ENCODE measurements around the gene LYRM4. TPM values are rescaled to one million over a fixed set of nuclear protein-coding genes. Genes with fewer than 3 reads are reported as not detected.

Gene LYRM4
- total RNA-seq, result 10 to 100 TPM; 15.8 to 22.5 TPM
- polyA plus RNA-seq, result 10 to 100 TPM; 15.2 to 23.2 TPM
- long read RNA-seq, donor 1, full-length matches to known transcripts, result 54 of 54 reads
- long read RNA-seq, donor 1, partial matches to known transcripts, result 0 of 54 reads
- long read RNA-seq, donor 1, other reads (novel, unspliced or antisense), result 0 of 54 reads
- long read RNA-seq, donor 2, full-length matches to known transcripts, result 16 of 16 reads
- long read RNA-seq, donor 2, partial matches to known transcripts, result 0 of 16 reads
- long read RNA-seq, donor 2, other reads (novel, unspliced or antisense), result 0 of 16 reads
- long read RNA-seq, donor 3, full-length matches to known transcripts, result 29 of 36 reads
- long read RNA-seq, donor 3, partial matches to known transcripts, result 7 of 36 reads
- long read RNA-seq, donor 3, other reads (novel, unspliced or antisense), result 0 of 36 reads
- long read RNA-seq, donor 4, full-length matches to known transcripts, result 29 of 29 reads
- long read RNA-seq, donor 4, partial matches to known transcripts, result 0 of 29 reads
- long read RNA-seq, donor 4, other reads (novel, unspliced or antisense), result 0 of 29 reads
- long read RNA-seq, donor 5, full-length matches to known transcripts, result 53 of 58 reads
- long read RNA-seq, donor 5, partial matches to known transcripts, result 5 of 58 reads
- long read RNA-seq, donor 5, other reads (novel, unspliced or antisense), result 0 of 58 reads

DNA sequence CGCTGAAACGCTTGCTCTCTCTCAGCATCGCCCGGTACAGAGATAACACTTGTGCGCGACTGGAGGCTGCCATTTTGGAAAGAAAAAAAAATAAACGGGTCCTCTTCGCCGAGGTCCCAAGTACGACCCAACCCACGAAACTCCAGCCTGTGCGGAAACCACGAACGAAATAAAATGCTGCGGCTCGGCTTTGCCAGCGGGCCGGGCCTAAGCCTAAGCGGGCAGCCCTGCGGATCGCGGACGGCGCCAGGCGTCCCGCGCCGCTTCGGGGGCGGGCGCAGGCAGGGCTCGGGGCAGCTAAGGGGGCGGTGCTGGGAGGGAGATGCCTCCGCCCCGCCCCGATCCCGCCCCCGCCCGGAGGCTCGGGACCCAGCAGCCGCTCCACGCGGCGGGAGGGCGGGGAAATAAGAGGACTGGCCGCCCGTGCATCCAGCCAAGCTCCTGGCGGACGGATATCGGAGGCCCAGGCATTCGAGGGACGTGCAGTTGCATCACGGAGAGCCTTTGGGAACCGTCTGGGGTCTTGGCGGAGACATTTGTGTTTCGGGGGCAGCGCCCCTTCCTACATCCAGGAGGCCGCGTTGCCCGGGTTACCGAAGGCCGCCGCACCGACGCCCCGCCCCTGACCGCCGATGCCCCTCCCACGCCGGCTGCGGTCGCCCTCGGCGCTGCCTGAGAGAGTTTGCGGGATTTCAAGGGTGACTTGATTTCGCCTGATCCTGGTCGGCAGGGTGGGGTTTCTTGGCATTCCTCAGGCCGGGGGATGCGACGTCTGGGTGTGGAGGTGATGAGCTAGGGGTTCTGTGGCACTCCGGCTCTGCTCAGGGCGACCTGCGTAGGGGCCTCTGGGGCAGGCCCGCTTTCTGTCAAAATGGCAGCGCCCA lies at the start of gene LYRM4, which contains the start of gene FARS2:
TSS of gene LYRM4 (minus strand) at position 290 of the 884 bp plus-strand sequence. CDS start at position 73, 217 bp downstream.
TSS of gene FARS2 (plus strand) at position 853 of the 884 bp plus-strand sequence.
- H3K36me3 ChIP-seq (ENCODE audit: control insufficient read depth in 4 of 4, insufficient read depth in 4 of 4, low read length in 4 of 4), result no peaks in the 10 kb centered on the region
- H3K4me1 ChIP-seq (ENCODE audit: control insufficient read depth in 5 of 5, insufficient read depth in 5 of 5, low read length in 5 of 5), result peaks cover 0 to 18% (median 4%) of the 10 kb centered on the region in 5 donors
- peak within 1 kb of the TSS; percentile 96 to 98 for H3K27ac ChIP-seq (ENCODE audit: low read depth in 1 of 2, low read length in 1 of 2)
- 0 to 1% methylated on average over 72 to 85 of the region's 85 CpGs for WGBS, 2 donors
- DNase-seq, result peak; percentile 92 to 95 (median 95)
- no peaks in the 10 kb centered on the region for H3K27me3 ChIP-seq (ENCODE audit: control insufficient read depth in 3 of 3, insufficient read depth in 3 of 3, low read length in 2 of 3)
- TF ChIP-seq, protein P1, sequence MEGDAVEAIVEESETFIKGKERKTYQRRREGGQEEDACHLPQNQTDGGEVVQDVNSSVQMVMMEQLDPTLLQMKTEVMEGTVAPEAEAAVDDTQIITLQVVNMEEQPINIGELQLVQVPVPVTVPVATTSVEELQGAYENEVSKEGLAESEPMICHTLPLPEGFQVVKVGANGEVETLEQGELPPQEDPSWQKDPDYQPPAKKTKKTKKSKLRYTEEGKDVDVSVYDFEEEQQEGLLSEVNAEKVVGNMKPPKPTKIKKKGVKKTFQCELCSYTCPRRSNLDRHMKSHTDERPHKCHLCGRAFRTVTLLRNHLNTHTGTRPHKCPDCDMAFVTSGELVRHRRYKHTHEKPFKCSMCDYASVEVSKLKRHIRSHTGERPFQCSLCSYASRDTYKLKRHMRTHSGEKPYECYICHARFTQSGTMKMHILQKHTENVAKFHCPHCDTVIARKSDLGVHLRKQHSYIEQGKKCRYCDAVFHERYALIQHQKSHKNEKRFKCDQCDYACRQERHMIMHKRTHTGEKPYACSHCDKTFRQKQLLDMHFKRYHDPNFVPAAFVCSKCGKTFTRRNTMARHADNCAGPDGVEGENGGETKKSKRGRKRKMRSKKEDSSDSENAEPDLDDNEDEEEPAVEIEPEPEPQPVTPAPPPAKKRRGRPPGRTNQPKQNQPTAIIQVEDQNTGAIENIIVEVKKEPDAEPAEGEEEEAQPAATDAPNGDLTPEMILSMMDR (IDR thresholded peaks at IDR 0.05; ENCODE audit: control extremely low read depth, extremely low read depth), result no peak
- no peaks in the 10 kb centered on the region for H3K9me3 ChIP-seq (ENCODE audit: control insufficient read depth in 4 of 4, insufficient read depth in 3 of 4, low read length in 3 of 4)
- peak within 1 kb of the TSS; percentile 50 to 99 for H3K9ac ChIP-seq (ENCODE audit: insufficient read depth in 1 of 2, low read length in 2 of 2)
- peak within 1 kb of the TSS; percentile 89 for H3K4me3 ChIP-seq
- peak; percentile 98 for ATAC-seq (ENCODE audit: insufficient read depth, low FRiP score)

DNA sequence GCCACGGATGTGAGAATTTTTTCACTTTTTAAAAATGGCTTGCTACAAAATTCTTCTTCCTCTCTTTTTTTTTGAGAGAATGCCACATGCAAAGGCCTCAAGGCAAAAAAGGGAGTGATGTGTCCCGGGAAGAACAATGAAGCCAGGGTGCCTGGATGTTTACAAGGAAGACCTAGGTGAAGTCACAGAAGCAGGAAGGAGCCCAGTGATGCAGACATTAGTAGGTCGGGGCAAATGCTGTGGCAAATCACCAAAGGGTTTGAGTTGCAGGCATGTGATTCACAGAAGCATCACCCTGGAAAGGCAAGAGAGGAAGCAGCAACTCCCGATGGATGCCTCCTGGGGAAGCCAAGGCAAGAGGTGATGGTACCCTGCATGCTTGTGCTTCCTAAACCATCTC lies 47.3 kb upstream of the LYRM4 start:
- ATAC-seq (ENCODE audit: insufficient read depth, low FRiP score) (no peak), DNase-seq (no peak)
- H3K27ac ChIP-seq (ENCODE audit: low read depth in 1 of 2, low read length in 1 of 2), result no peak overlapping the region
- WGBS, 2 donors, result 82 to 90% methylated on average over 4 of the region's 4 CpGs
- no peak overlapping the region for H3K4me3 ChIP-seq
- no peaks in the 10 kb centered on the region for H3K9me3 ChIP-seq (ENCODE audit: control insufficient read depth in 4 of 4, insufficient read depth in 3 of 4, low read length in 3 of 4)
- no peaks in the 10 kb centered on the region for H3K36me3 ChIP-seq (ENCODE audit: control insufficient read depth in 4 of 4, insufficient read depth in 4 of 4, low read length in 4 of 4)
- H3K9ac ChIP-seq (ENCODE audit: insufficient read depth in 1 of 2, low read length in 2 of 2), result no peak overlapping the region
- TF ChIP-seq, protein P1 (IDR thresholded peaks at IDR 0.05; ENCODE audit: control extremely low read depth, extremely low read depth), result no peak
- no peaks in the 10 kb centered on the region for H3K27me3 ChIP-seq (ENCODE audit: control insufficient read depth in 3 of 3, insufficient read depth in 3 of 3, low read length in 2 of 3)
- H3K4me1 ChIP-seq (ENCODE audit: control insufficient read depth in 5 of 5, insufficient read depth in 5 of 5, low read length in 5 of 5), result peaks cover 0 to 6% (median 0%) of the 10 kb centered on the region in 5 donors

DNA sequence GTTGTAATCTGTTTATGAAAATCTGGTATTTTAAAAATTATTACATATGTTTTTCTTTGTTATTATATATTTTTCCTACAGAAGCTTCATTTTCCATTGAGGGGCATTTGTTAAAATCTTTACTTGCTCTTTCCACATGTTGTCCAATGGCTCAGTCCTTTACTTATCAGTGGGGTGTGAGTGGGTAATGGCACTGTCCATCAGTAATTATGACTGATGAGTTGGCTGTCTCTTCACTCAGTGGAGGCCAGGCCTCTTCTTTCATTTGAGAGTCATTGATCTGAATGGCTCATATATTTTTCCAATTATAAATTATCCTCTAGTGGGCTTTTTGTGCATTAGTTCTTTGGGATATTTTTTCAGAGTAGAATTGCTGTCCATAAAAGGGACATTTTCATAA lies 46.3 kb upstream of the LYRM4 start:
- H3K4me1 ChIP-seq (ENCODE audit: control insufficient read depth in 5 of 5, insufficient read depth in 5 of 5, low read length in 5 of 5), result peaks cover 0 to 6% (median 0%) of the 10 kb centered on the region in 5 donors
- no peaks in the 10 kb centered on the region for H3K27me3 ChIP-seq (ENCODE audit: control insufficient read depth in 3 of 3, insufficient read depth in 3 of 3, low read length in 2 of 3)
- ATAC-seq (ENCODE audit: insufficient read depth, low FRiP score), result no peak
- DNase-seq, result no peak
- no peak overlapping the region for H3K9ac ChIP-seq (ENCODE audit: insufficient read depth in 1 of 2, low read length in 2 of 2)
- H3K27ac ChIP-seq (ENCODE audit: low read depth in 1 of 2, low read length in 1 of 2), result no peak overlapping the region
- H3K9me3 ChIP-seq (ENCODE audit: control insufficient read depth in 4 of 4, insufficient read depth in 3 of 4, low read length in 3 of 4), result no peaks in the 10 kb centered on the region
- TF ChIP-seq, protein P1 (IDR thresholded peaks at IDR 0.05; ENCODE audit: control extremely low read depth, extremely low read depth), result no peak
- no peak overlapping the region for H3K4me3 ChIP-seq
- H3K36me3 ChIP-seq (ENCODE audit: control insufficient read depth in 4 of 4, insufficient read depth in 4 of 4, low read length in 4 of 4), result no peaks in the 10 kb centered on the region

All from lung (tissue), 16 donors.